Measurements from ENCODE around the gene RHOH. TPM values are rescaled to one million over a fixed set of nuclear protein-coding genes. Genes with fewer than 3 reads are reported as not detected.

Gene RHOH
- total RNA-seq, 2 donors from 2014 or later, result 1.6 to 2.6 TPM

- no peaks in the 10 kb centered on the region for H3K27me3 ChIP-seq
- H3K27ac ChIP-seq, result no peak overlapping the region
- no peaks in the 10 kb centered on the region for H3K9me3 ChIP-seq
- H3K4me1 ChIP-seq, result no peaks in the 10 kb centered on the region
- DNase-seq, result peak; percentile 46
- no peak overlapping the region for H3K4me3 ChIP-seq
- no peak overlapping the region for H3K9ac ChIP-seq (ENCODE audit: low read depth in 2 of 2, low read length in 2 of 2)
- no peak for TF ChIP-seq CTCF (IDR thresholded peaks at IDR 0.05)
- H3K36me3 ChIP-seq, result no peaks in the 10 kb centered on the region
- intact Hi-C loops (cut with DNase I), result no loop called here
These were observed 6.8 kb upstream of the RHOH start for GRCh38 chr4:40190019-40190418.

GRCh38 chr4:40190465-40190864 is 6.4 kb upstream of the RHOH start:
- intact Hi-C loops (cut with DNase I), result no loop called here
- no peak for TF ChIP-seq CTCF (IDR thresholded peaks at IDR 0.05)
- Histone ChIP-seq H3K4me1 (no peaks in the 10 kb centered on the region), H3K9ac (ENCODE audit: low read depth in 2 of 2, low read length in 2 of 2) (no peak overlapping the region), H3K4me3 (no peak overlapping the region), H3K36me3 (no peaks in the 10 kb centered on the region), H3K27ac (peak overlapping the region; percentile 14), H3K27me3 (no peaks in the 10 kb centered on the region), H3K9me3 (no peaks in the 10 kb centered on the region)
- no peak for DNase-seq

GRCh38 chr4:40190880-40191815 is 5.7 kb upstream of the RHOH start:
- peak; percentile 22 for DNase-seq
- no peak for TF ChIP-seq CTCF (IDR thresholded peaks at IDR 0.05)
- Histone ChIP-seq H3K27ac (peak overlapping the region; percentile 14), H3K9me3 (no peaks in the 10 kb centered on the region), H3K27me3 (no peaks in the 10 kb centered on the region), H3K4me3 (no peak overlapping the region), H3K4me1 (no peaks in the 10 kb centered on the region), H3K9ac (ENCODE audit: low read depth in 2 of 2, low read length in 2 of 2) (no peak overlapping the region), H3K36me3 (no peaks in the 10 kb centered on the region)
- intact Hi-C loops (cut with DNase I), result no loop called here

- Histone ChIP-seq H3K4me3 (no peak overlapping the region), H3K9me3 (no peaks in the 10 kb centered on the region), H3K27me3 (no peaks in the 10 kb centered on the region), H3K36me3 (no peaks in the 10 kb centered on the region), H3K9ac (ENCODE audit: low read depth in 2 of 2, low read length in 2 of 2) (no peak overlapping the region), H3K4me1 (no peaks in the 10 kb centered on the region), H3K27ac (peak overlapping the region; percentile 25)
- intact Hi-C loops (cut with DNase I), result no loop called here
- DNase-seq, result peak; percentile 14
- no peak for TF ChIP-seq CTCF (IDR thresholded peaks at IDR 0.05)
These were observed 4.5 kb upstream of the RHOH start for GRCh38 chr4:40192114-40193015.

GRCh38 chr4:40193016-40193571 is 3.7 kb upstream of the RHOH start:
- Histone ChIP-seq H3K9ac (ENCODE audit: low read depth in 2 of 2, low read length in 2 of 2) (peak overlapping the region in 1 of 2 donors; percentile 37), H3K9me3 (no peaks in the 10 kb centered on the region), H3K27me3 (no peaks in the 10 kb centered on the region), H3K36me3 (no peaks in the 10 kb centered on the region), H3K4me1 (no peaks in the 10 kb centered on the region), H3K4me3 (no peak overlapping the region), H3K27ac (peak overlapping the region; percentile 25)
- intact Hi-C loops (cut with DNase I), result no loop called here
- DNase-seq, result no peak
- no peak for TF ChIP-seq CTCF (IDR thresholded peaks at IDR 0.05)

Data from colonic mucosa (tissue), 4 donors.